SK-N-SH treated with all-trans-retinoic acid at 6 μM for 48 hours (cell line): ENCODE measurements around the gene CFDP1.

Experiments used
- ATAC-seq: fragments of 200-7000 bp; cut with Tn5 transposase; 3 replicates; pipeline ENCODE4 v1.9.1; 2020; ENCODE audit warnings: mild to moderate bottlenecking, moderate library complexity
- ARNTL ChIP-seq: fragments of 450-650 bp; formaldehyde crosslinking; IDR thresholded peaks from 2 replicates; pipeline ENCODE4 v1.5.0; 2020; ENCODE audit warnings: low read depth, mild to moderate bottlenecking, moderate library complexity, borderline replicate concordance
- BACH2 ChIP-seq: fragments of 250-450 bp; sonication (Bioruptor Pico); IDR thresholded peaks from 2 replicates; pipeline ENCODE4 v1.9.0; 2021; ENCODE audit warnings: mild to moderate bottlenecking, borderline replicate concordance
- CSDC2 ChIP-seq: fragments of 250-450 bp; sonication (Bioruptor Pico); IDR thresholded peaks from 2 replicates; pipeline ENCODE4 v1.5.0; 2020; ENCODE audit warnings: mild to moderate bottlenecking, moderate library complexity
- ESRRG ChIP-seq: fragments of 250-450 bp; sonication (Bioruptor Pico); IDR thresholded peaks from 2 replicates; pipeline ENCODE4 v1.6.1; 2021; ENCODE audit warnings: mild to moderate bottlenecking
- GLIS3 ChIP-seq: fragments of 250-450 bp; sonication (Bioruptor Pico); IDR thresholded peaks from 2 replicates; pipeline ENCODE4 v1.5.0; 2020; ENCODE audit warnings: mild to moderate bottlenecking, moderate library complexity
- ISL1 ChIP-seq: fragments of 250-450 bp; sonication (Bioruptor Pico); IDR thresholded peaks from 2 replicates; pipeline ENCODE4 v2.1.2; 2022; ENCODE audit warnings: mild to moderate bottlenecking, moderate library complexity
- OSR1 ChIP-seq: fragments of 250-450 bp; sonication (Bioruptor Pico); IDR thresholded peaks from 2 replicates; pipeline ENCODE4 v1.8.0; 2022; ENCODE audit warnings: moderate library complexity, mild to moderate bottlenecking, inconsistent platforms
- POU6F1 ChIP-seq: fragments of 250-450 bp; sonication (Bioruptor Pico); IDR thresholded peaks from 2 replicates; pipeline ENCODE4 v1.8.0; 2021; ENCODE audit warnings: low read depth, mild to moderate bottlenecking, moderate library complexity, borderline replicate concordance
- RARB ChIP-seq: fragments of 250-450 bp; sonication (Bioruptor Pico); IDR thresholded peaks from 2 replicates; pipeline ENCODE4 v1.8.0; 2021; ENCODE audit warnings: mild to moderate bottlenecking, moderate library complexity
- SNAI2 ChIP-seq: fragments of 250-450 bp; sonication (Bioruptor Pico); IDR thresholded peaks from 2 replicates; pipeline ENCODE4 v1.5.0; 2020; ENCODE audit warnings: mild to moderate bottlenecking, moderate library complexity
- TCF4 ChIP-seq: fragments of 250-450 bp; sonication (Bioruptor Pico); IDR thresholded peaks from 2 replicates; pipeline ENCODE4 v1.8.0; 2021; ENCODE audit warnings: mild to moderate bottlenecking, moderate library complexity, borderline replicate concordance
- TOX ChIP-seq: fragments of 250-450 bp; sonication (Bioruptor Pico); IDR thresholded peaks from 2 replicates; pipeline ENCODE4 v1.8.0; 2021; ENCODE audit warnings: mild to moderate bottlenecking, moderate library complexity, borderline replicate concordance
- TSHZ2 ChIP-seq: fragments of 250-450 bp; sonication (Bioruptor Pico); IDR thresholded peaks from 2 replicates; pipeline ENCODE4 v1.5.0; 2020; ENCODE audit warnings: mild to moderate bottlenecking, moderate library complexity
- ZC3H10 ChIP-seq: fragments of 250-450 bp; sonication (Bioruptor Pico); IDR thresholded peaks from 2 replicates; pipeline ENCODE4 v1.5.1; 2021; ENCODE audit warnings: mild to moderate bottlenecking, moderate library complexity
- ZFP3 ChIP-seq: fragments of 250-450 bp; sonication (Bioruptor Pico); IDR thresholded peaks from 2 replicates; pipeline ENCODE4 v1.5.0; 2020; ENCODE audit warnings: mild to moderate bottlenecking, moderate library complexity
- ZFP30 ChIP-seq: fragments of 450-650 bp; formaldehyde crosslinking; IDR thresholded peaks from 2 replicates; pipeline ENCODE4 v1.5.0; 2022; ENCODE audit warnings: mild to moderate bottlenecking, moderate library complexity
- ZNF565 ChIP-seq: fragments of 450-650 bp; formaldehyde crosslinking; conservative IDR thresholded peaks from 2 replicates; pipeline ENCODE4 v1.5.0; 2020; ENCODE audit warnings: low read depth, mild to moderate bottlenecking, moderate library complexity
- ZNF70 ChIP-seq: fragments of 450-650 bp; formaldehyde crosslinking; IDR thresholded peaks from 2 replicates; pipeline ENCODE4 v1.5.0; 2020; ENCODE audit warnings: mild to moderate bottlenecking, moderate library complexity
- ZNF8 ChIP-seq: fragments of 450-650 bp; formaldehyde crosslinking; IDR thresholded peaks from 2 replicates; pipeline ENCODE4 v1.5.0; 2020; ENCODE audit warnings: mild to moderate bottlenecking, moderate library complexity
- TF ChIP-seq, protein P1 (sequence below): fragments of 250-450 bp; sonication (Bioruptor Pico); IDR thresholded peaks from 2 replicates; pipeline ENCODE4 v1.5.1; 2021; ENCODE audit warnings: mild to moderate bottlenecking, moderate library complexity
- TF ChIP-seq, protein P2 (sequence below): fragments of 250-450 bp; sonication (Bioruptor Pico); IDR thresholded peaks from 2 replicates; pipeline ENCODE4 v1.8.0; 2020; ENCODE audit warnings: mild to moderate bottlenecking, moderate library complexity, borderline replicate concordance
- TF ChIP-seq, protein P3 (sequence below): fragments of 250-450 bp; sonication (Bioruptor Pico); IDR thresholded peaks from 2 replicates; pipeline ENCODE4 v1.5.1; 2020; ENCODE audit warnings: low read depth, mild to moderate bottlenecking, moderate library complexity

Gene CFDP1

DNA sequence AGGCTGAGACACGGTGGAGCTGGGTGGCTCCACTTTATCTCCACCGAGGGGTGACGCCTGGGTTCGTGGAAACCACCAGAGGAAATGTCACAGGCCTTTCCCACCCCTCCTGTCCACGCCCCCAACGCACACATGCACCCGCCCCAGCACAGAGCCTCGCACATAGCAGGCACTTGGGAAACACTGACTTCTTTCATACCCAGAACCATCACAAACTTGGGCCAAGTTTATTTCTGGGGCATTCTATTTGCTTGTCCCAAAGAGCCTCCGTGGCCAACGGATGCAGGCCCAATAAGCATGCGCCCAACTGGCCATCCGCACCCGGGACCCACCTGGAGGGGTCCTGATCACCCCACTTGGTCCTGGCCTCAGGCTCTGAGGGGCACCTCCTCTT, 185.2 kb downstream of the CFDP1 start:
- TF ChIP-seq ZC3H10 (no peak), ARNTL (CRISPR knock-in tag) (no peak), ZNF8 (CRISPR knock-in tag) (no peak), ZNF70 (CRISPR knock-in tag) (no peak), ZFP30 (no peak), ZFP3 (no peak), GLIS3 (no peak), POU6F1 (no peak), TSHZ2 (CRISPR knock-in tag) (no peak), TOX (no peak), OSR1 (no peak), ESRRG (CRISPR knock-in tag) (no peak), CSDC2 (CRISPR knock-in tag) (no peak)
- TF ChIP-seq, protein P1, sequence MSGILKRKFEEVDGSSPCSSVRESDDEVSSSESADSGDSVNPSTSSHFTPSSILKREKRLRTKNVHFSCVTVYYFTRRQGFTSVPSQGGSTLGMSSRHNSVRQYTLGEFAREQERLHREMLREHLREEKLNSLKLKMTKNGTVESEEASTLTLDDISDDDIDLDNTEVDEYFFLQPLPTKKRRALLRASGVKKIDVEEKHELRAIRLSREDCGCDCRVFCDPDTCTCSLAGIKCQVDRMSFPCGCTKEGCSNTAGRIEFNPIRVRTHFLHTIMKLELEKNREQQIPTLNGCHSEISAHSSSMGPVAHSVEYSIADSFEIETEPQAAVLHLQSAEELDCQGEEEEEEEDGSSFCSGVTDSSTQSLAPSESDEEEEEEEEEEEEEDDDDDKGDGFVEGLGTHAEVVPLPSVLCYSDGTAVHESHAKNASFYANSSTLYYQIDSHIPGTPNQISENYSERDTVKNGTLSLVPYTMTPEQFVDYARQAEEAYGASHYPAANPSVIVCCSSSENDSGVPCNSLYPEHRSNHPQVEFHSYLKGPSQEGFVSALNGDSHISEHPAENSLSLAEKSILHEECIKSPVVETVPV: no peak
- TF ChIP-seq, protein P2, sequence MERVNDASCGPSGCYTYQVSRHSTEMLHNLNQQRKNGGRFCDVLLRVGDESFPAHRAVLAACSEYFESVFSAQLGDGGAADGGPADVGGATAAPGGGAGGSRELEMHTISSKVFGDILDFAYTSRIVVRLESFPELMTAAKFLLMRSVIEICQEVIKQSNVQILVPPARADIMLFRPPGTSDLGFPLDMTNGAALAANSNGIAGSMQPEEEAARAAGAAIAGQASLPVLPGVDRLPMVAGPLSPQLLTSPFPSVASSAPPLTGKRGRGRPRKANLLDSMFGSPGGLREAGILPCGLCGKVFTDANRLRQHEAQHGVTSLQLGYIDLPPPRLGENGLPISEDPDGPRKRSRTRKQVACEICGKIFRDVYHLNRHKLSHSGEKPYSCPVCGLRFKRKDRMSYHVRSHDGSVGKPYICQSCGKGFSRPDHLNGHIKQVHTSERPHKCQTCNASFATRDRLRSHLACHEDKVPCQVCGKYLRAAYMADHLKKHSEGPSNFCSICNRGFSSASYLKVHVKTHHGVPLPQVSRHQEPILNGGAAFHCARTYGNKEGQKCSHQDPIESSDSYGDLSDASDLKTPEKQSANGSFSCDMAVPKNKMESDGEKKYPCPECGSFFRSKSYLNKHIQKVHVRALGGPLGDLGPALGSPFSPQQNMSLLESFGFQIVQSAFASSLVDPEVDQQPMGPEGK (CRISPR knock-in tag): no peak
- no peak for ATAC-seq

DNA sequence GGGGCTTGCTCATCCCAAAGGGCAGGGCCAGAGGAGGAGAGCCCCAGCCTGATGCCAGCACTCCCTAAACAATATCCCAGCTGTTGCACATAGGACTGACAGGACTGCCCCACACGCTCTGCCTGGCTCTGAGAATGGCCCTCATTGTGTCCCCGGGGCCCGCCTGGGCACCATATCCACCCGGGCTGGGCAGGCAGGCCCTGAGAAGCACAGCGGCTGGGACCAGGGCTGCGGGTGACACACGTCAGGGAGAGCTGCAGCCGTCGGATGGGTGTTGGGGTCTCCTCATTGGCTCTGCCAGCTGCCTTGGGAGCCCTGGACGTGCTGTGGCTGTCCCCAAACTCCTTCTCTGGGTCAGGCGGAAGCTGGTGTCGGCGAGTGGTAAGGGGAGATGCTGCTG, 186.1 kb downstream of the CFDP1 start:
- TF ChIP-seq ZC3H10: no peak
- TF ChIP-seq ZNF565 (CRISPR knock-in tag): no peak
- TF ChIP-seq, protein P2 (CRISPR knock-in tag): no peak
- TF ChIP-seq ISL1 (CRISPR knock-in tag): no peak
- TF ChIP-seq ZNF70 (CRISPR knock-in tag): no peak
- no peak for TF ChIP-seq BACH2
- TF ChIP-seq, protein P3, sequence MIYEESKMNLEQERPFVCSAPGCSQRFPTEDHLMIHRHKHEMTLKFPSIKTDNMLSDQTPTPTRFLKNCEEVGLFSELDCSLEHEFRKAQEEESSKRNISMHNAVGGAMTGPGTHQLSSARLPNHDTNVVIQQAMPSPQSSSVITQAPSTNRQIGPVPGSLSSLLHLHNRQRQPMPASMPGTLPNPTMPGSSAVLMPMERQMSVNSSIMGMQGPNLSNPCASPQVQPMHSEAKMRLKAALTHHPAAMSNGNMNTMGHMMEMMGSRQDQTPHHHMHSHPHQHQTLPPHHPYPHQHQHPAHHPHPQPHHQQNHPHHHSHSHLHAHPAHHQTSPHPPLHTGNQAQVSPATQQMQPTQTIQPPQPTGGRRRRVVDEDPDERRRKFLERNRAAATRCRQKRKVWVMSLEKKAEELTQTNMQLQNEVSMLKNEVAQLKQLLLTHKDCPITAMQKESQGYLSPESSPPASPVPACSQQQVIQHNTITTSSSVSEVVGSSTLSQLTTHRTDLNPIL (CRISPR knock-in tag): no peak
- no peak for ATAC-seq

GRCh38 chr16:75246504-75247205, 186.6 kb downstream of the CFDP1 start:
- ATAC-seq: no peak

More at GRCh38 chr16:75246504-75247205, 186.6 kb downstream of the CFDP1 start:
- TF ChIP-seq ESRRG (CRISPR knock-in tag) (no peak), ZNF8 (CRISPR knock-in tag) (no peak), TCF4 (CRISPR knock-in tag) (no peak), TOX (no peak), SNAI2 (CRISPR knock-in tag) (no peak), ZNF565 (CRISPR knock-in tag) (no peak), ZFP30 (no peak), BACH2 (no peak), ISL1 (CRISPR knock-in tag) (no peak), CSDC2 (CRISPR knock-in tag) (no peak), RARB (CRISPR knock-in tag) (no peak), ZC3H10 (no peak)
- TF ChIP-seq, protein P3 (CRISPR knock-in tag): no peak
- TF ChIP-seq, protein P1: no peak
